Stimulated activated CD4-positive, alpha-beta T cell treated with anti-CD3 and anti-CD28 coated beads, TNF-alpha, amount 100 ng/mL, for 48 hours (primary cell): Measurements from ENCODE around the gene DMXL1.

ENCODE experiments used
- DNase-seq, 3 donors: peaks; one replicate each; pipeline ENCODE4 v3.0.0-alpha.2; 2020; ENCODE audit warnings: low read depth in 3 of 3

Gene DMXL1

DNA sequence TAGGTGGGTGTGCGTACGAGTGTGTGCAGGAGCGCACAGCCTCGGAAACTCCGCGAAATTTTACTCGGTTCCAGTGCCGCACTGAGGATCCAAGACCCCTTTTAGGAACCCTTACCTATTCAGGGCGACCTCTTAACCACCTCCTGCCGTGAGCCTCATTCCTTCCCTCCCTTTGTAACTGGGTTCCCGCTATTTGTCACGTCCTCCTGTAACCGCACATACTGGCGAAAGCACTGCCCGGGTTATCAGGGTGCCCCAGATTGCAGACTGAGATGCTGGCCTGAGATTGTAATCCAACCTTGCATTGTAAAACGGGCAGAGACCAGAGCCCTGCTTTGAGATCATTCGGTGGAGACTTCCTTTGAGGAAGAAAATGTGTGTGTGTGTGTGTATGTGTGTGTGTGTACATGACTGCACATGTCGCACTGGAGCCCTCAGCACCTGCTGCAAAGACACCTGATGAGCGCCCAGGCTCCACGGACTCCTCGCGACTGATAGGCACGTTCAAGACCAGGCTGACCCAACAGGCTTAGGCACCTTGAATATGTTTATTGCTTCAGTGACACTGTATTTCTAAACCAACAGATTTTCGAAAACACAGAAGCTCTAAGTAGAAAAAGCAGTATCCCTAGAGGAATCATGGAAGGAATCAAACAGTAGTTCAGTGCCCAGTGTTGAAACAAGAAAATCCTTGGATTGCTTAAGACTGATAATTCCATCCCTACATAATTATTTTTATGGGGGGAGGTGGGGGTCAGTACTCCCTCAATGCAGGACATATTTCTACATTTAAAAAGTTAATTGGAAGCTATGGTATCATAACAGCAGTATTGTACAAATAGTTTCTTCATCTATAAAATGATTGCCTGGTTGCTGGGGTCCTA lies 198.4 kb downstream of the DMXL1 start:
- DNase-seq = peak in 1 of 3 donors; percentile 17

DNA sequence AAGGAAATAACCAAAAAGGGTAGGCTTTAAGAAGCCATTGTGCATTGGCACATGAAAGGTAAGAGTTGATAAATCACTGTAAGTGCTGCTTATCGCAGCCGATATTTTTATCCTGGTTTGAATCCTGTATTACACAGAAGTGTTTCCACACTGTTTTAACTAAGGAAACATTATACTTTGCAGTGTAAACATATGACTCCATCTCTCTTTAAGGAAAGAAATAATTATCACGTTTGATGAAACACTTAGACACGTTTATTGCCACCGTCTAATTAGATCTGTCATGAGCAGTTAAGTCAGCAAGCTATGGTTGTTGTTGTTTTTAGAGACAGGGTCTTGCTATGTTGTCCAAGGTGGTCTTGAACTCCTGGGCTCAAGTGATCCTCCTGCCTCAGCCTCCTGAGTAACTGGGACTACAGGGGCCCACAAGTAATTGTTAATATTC lies 199.3 kb downstream of the DMXL1 start:
- no peak for DNase-seq

DNA sequence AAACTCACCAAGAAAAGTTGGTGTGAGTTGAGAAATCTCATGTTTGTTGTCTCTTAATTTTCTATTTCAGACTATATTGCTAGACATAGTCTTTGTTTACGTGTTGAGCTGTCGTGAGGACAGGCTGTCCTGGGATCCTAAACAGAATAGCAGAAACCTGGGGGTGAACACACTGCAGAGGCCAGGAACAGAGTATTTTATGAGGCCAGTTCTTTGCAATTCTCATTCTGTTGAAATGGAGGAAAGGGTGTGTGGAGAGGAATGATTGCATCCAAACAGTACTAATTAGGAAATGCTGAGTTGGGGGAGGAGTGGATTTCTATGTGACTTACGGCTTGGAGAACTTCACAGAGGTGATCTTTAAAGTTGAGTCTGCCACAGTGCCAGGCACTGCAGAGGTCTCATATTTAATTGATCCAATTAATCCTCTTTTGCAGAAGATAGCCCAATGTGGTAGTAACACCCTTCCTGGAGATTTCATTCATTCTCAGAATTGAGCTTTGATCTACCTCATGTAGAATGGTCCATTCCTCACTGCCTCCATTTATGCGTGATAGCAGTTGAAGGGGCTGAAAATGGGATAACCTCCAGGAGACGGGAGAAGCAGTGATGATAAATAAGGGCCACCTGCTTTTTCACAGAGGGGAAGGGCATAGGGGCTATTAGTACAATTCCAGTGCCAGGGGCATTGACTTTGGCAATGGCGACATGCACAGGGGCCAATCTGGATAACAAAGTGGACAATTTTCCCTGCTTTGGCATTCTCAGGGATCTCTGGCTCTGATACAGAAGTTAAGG lies 200.3 kb downstream of the DMXL1 start:
- no peak for DNase-seq

DNA sequence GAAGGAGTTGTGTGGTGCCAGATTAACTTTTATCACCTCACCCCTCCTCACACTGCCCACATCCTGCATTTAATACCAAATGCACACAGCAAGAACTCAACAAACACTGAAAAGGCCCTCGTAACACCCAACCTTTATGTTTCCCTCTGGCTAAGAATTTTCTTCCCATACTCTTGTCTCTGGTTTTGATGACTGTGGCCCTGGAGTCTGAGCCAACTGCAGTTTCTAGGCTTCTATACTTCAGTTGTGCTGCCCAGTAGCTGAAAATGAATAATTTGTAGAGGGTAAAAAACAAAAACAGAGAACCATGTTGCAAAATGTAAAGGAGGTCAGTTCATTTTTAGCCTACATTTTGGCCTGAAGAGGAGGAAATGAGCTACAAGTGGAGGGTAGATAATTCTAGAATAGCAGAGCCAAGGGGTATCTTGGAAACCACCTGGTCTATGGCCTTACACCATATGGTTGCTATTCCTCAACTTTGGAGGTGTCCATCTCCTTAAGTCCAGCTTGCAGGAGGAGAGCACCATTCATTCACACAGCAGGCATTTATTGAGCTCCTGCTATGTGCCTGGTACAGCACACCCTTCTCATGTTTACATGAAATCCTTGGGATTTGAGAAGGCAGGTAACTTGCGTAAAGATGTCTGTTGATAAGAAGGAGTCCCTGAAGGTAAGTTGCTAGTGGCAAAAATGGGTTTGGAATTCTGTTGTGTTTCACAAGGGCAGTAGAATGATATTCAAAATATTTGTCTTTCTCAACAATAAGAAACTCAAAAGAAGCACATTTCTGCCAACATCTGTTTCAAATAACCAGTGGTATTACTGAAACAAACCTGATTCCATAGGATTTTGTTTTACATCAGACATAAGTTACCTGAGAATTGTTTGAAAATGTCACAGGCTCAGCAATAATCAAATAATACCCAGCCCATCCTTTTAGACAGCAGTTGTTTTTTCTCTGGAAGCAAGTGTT lies 201.2 kb downstream of the DMXL1 start:
- no peak for DNase-seq

DNA sequence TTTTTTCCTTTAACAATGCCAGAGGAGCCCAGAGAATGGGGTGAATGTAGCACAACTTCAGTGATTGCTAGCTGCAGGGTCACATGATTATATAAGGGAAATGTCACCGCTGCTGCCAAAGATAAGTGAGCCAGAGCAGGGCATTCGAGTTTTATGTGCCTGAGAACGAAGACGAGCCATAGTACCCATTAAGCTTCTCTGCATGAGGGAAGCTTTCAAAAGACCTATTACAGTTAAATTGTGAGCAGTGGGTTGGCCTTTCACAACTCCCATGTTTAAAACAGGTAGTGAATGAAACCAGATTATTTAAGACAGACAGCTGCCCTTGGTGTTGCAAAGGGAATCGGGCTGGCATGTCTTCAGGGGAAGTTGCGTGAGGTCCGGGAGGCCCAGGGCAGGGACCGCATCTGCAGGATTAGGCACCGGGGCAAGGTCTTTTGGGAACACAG lies 202.5 kb downstream of the DMXL1 start:
- no peak for DNase-seq

DNA sequence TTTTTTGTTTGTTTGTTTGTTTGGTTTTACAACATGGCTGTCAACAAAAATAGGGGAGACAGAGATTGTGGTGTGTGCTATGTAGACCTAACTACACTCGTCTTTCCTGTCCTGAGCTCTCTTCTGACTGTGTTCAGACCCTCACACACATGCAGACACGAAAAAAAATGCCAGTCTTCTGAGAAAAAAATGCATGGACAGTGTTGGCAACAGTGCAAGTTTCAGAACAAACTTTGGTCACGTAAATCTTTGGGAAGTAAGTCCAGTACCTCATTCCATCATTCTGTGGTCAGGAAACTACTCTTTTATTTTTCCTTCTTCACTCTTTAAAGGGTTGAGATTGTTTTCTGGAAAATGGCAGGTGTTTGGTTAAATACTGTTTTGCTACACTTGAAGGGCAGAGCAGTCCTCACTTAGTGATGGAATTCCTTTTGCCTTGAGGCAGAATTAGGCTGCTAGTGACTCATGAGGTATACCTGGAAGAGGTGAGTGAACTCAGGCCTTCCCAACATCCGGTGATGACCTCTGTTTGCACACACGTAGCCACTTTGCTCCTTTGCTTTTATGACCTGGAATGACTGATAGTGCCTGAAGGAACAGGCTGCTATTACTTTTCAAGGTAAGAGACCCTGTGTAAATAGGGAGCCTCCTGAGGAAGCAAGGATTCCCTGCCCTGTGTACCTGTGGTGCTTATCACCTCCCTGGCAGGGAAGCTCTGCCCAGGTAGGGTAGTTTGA lies 203.3 kb downstream of the DMXL1 start:
- no peak for DNase-seq

DNA sequence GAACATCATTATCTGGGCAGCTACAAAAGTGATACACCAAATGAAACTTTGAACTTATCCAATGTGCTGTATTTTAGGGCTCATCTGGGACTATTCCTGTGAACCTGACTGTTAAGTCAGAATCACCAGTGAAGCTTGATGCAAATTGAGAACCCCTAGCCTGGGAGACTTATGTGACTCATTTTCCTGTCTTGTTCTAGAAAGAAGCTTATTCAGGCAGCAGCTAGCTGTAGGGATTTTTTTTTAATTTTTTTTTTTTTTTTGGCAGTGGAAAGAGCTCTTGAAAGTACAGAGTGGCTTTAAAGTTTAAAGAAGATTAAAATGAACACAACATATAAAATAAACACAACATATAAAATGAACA lies 203.9 kb downstream of the DMXL1 start:
- DNase-seq = no peak

DNA sequence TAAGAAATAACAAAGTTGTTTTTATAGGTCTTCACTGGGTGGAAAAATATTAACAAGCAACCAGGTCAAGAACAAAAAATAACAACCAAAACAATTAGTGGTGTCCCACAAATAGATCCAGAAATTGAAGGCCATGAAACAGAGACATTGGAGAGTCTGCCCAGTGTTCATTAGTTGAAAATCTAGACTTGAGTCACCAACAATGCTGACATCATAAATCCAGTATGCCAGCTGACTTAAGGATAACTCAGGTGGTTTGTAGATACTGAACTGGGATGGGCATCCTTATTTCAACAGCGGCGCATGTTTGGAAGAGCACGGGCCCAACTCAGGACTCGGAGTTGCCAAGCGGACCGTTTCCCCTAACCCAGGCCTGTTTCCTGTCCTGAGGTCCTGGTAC lies 204.3 kb downstream of the DMXL1 start:
- DNase-seq = no peak

DNA sequence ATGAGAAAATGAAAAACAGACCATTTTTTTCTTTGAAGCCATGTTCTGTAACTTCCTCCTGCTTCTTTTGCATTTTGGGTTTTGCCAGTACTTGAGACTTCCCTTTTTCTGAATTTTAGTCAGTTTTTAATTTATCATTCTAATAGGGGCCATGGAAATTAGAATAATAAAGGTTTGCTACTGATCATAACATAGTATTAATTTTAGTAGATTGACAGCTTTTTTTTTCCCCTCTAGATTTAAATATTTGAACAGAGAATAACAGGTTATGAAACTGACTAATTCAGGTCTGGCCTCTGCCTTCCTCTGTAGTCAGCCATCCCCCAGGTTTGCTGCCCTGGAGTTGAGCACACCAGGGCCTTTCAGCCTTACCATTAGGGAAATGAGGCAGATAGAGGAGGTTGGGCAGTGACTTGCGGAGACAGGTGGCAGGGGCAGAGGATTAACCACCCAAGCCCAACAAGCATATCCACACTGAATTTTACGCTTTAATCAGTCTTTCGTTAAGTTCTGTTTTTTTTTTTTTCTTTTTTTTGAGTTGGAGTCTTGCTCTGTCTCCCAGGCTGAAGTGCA lies 204.8 kb downstream of the DMXL1 start:
- DNase-seq = no peak

DNA sequence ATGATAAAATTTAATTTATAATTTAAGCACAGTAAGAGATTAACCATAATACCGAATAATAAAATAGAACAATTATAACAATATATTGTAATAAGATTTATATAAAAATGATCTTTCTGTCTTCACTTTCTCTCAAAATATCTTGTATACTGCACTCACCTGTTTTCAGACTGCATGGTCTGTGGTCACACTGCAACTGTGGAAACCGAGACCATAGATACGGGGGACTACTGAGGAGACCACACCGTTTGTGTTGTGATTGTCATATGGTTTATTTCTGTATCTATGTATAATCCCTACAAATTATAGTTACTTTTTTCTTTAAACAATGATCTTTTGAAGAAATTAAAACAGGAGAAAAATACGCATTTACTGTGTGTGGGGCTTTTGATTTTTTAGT lies 206.1 kb downstream of the DMXL1 start:
- no peak for DNase-seq

DNA sequence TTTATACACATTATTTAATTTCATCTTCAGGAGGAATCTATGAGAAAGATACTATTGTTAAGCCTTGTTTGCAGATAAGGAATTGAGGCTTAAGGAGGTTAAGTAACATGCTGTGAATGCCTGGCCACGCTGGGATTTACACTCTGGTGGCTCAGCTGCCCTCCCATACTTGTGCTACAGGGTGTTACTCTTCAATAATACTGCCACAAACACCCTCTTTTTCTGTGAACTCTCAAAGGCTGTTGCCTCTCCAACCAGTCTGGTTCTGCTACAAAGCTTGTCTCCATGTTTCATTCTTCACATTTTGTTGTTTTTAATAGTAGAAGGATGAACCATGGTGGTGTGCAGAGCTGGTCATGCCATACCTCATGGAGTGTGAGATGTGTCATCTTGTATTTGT lies 208.2 kb downstream of the DMXL1 start:
- no peak for DNase-seq

DNA sequence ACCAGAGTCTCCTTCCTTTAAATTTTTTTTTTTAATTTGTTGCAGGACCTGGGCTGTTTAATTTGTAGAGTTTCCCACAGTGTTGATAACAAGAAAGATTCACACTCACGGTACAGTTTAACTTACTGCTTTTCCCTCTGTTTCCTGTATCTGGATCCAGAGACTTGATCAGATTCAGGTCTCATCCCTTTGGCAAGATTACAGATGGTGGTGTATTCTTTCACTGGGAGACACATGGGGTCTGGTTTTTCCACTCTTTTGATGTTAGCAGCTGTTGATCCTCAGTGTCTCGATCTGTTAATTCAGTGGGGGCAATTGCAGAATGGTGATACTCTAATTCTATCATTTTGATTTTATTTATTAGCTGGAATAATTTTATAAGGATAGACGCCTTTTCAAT lies 209.5 kb downstream of the DMXL1 start:
- DNase-seq = no peak

DNA sequence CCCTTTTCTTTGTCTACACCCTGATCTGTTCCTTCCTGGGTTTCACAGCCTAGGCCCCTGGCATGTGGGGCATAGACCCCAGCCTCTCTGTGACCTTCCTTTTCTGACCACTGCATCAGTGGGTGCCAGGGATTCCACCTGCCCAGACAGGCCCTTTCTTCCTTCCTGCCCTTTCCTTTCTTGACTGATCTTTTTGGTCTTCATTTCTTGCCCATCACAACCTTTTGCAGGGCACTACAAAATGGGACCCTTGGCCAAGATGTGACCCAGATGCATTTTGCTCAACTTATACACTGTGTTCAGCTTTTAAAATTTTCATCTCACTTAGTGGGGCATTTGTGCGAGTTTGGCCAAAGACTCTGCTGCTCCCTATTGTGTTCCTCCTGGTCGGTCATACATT lies 211.7 kb downstream of the DMXL1 start:
- no peak for DNase-seq

DNA sequence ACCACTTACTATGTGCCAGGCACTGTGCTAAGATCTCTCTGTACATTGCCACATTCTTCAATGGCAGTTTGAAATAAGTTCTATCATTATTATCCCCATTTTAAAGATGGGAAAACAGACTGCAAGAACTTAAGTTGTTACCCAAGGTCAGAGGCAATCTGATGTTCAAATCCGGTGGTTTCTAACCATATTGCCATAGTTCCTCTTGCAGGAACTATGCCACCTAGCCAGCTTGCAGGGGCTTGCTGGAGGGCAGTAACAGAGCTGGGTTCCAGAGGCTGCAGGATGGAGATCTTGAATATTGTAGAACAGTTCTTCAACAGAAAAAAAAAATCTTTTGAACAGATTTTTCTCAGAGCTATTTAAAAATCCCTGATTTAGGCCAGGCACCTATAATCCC lies 213.1 kb downstream of the DMXL1 start:
- DNase-seq = no peak

DNA sequence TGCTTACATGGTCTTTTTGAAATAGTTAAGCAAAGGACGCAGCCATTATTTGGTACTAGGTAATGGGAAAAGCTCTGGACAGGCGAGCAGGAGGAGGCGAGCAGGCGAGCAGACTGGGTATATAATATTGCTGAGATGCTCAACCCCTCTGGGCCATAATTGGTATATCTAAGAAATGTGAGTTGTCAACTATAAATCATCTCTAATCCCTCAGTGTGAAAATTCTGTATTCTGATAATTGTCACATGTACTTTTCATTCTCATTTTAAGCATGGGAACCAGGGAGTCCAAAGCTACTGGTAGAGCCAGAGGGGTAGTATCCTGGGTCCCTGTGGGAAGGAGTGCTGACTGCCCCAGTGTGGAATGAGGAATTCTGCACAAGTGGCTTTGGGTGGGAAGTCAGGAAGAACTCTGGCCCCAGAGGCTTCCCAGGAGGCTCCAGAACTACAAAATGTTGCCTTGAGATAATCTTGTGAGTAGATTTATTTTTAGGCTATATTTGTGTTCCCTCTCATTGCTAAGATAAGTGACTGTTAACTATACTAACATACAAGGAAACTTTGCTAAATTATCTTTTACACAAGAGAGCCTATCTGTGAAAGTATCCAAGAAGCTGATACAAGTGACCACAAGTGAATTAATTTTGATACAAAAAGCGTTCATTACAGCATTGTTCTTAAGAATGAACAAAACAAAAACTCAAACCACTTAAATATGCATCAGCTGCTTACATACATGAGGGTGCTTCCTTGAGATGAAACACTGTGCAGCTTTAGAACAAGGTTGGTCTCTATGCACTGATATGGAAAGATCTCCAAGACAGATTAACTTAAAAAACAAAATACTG lies 214.4 kb downstream of the DMXL1 start:
- DNase-seq = no peak

DNA sequence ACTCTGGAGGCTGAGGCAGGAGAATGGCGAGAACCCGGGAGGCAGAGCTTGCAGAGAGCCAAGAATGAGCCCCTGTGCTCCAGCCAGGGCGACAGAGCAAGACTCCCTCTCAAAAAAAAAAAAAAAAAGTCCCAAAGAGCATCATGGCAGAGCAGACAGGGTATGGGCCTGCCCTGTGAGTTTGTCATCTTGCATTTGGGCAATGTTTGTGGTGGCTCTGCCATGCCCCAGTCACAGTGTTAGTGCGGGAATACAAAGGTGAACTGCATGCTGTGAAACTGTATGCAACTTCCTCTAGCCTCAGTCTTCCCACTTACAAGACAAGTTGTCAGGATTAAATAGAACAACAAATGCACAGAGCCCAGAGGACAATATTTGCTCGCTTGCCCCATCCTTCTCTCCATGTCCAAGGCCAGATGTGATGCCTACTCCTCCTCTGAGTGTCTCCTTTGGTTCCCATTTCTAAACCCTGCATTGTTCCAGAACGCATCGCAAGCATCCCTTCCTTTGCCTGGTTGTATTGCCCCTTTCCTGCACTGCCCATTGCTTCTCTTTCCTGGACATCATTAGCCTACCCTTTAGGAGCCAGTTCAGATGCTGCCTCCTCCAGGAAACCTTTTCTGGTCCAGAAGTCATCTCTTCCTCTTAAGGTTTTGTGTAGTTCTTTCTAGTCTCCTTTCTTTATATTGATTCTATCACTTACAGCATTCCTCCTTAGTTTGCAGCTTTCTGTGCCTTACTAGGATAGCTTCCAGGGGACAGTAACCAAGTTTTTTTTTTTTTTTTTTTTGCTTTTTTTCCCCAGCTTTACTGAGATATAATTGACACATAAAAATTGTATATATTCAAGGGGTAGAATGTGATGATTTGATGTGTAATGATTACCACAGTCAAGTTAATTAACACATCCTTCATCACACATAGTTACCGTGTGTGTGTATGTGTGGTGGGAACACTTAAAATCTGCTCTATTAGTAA lies 215.9 kb downstream of the DMXL1 start:
- no peak for DNase-seq

DNA sequence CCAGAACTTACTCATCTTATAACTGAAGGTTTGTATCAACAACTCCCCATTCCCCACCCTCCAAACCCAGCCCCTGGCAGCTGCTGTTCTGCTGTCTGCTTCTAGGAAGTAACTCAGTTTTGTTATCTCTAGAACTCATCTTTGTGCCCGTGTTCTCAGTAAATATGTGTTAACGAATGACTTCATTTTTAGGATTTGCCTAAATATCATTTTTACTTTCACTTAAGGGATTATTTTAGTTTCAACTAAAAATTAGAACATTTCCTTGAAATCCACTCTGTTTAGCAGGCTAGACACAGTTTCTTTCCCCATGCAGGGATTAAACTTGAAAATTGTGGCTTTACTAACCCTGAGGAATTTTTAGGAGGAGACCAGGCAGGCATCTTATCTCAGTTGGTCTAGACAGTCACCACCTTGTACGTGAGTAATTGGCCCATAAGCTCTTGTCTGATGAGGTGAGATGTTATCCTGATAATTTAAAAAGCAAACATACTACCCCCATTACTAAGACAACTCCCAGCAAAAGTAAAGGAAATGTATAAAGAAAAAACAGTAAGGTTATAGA lies 216.7 kb downstream of the DMXL1 start:
- peak in 1 of 3 donors; percentile 41 for DNase-seq

DNA sequence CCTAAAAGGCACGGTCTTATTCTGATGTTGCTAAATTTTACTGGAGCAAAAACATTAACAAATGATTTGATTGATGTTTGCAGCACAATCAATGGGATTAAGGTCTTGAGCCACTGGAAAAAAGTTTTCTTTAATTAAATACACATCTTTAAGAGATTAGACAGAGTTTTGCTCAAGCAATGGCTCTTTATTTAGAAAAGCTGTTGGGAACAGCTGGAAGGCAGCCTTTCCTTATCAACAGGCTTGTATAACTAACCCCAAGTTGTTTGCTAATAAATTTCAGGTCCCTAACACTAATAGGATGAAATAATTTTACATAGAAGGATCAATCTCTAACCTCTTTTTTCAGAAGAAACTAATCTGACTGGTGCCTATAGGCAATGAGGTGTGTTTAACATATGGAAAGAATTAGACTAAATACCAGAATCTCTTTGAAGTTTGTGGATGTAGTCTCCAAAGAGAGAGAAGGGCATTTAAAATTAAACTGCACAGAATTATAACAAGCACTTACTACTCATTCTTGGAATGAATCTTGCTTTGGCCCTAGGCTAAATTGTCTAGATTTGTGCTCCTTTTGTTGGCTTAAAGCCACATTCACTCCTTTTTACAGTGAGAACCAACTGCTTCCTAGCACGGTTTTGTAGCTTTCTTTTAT lies 217.6 kb downstream of the DMXL1 start:
- no peak for DNase-seq
